NCI-H2081 treated with DMSO at 0.1 percent for 48 hours (cell line): Measurements from ENCODE around the gene HOXA6.

Source experiments
- DNase-seq: peaks from one replicate; lab custom pipeline; 2025; lab: John Stamatoyannopoulos, UW

HOXA6 gene

DNA sequence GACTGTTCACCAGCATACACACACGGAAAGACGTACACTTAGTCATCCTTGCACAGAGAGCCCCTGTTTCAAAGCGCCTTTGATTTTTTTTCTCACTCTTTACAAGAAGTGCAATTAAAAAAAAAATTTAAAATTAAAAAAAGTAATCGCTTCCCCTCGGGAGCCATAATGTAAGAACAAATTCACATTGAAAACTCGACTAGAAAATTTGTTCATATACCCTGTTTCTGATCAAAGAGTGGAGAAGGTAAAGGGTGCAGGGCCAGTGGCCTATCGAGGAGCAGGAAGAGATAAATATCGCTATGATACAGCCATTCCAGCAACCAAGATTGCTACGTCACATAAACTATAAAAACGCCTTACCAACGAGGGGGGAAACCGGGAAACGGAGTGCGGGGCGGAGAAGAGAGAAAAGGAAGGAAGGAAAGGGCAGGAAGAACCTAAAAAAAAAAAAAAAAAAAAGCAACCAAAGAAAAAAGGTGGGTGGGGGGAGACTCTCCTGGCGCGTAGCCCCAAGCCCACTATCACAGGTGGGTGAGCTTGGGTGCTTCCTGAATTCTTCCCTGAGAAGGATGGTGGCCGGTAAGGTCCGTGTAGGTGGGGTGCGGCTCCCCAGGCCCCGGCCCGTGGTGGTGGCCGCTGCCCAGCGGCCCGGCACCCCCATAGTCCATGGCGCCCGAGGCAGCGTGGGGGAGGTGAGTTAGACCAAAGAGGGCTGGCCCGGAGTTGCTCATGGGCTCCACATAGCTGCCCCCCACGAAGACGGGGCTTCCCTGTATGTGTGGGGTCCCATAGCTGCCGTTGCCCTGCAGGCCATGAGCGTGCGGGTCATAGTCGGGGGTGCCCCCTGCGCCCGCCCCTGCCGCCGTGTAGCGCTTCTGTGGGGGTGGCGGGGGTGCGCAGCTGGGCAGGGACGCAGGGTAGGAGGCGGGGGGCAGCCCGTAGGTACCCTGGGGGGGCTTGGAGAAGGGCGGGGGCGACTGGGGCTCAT, 39.9 kb downstream of the HOXA6 start:
- DNase-seq: no peak

DNA sequence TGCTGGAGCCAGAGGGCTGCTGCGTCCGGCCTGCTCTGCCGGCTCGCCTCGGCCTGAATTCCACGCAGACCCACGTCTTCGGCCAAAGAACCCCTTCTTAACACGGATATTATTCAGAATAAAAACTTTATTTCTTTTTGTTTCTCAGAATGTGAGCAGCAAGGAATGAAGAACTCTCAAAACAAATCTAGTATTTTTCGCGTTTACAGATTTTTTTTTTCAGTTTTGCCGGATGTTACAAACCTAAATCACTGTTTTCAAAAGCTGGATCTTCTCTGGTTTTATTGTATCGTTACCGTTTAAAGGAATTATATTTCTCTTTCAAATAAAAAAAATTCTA, 40.7 kb downstream of the HOXA6 start:
- DNase-seq: no peak

DNA sequence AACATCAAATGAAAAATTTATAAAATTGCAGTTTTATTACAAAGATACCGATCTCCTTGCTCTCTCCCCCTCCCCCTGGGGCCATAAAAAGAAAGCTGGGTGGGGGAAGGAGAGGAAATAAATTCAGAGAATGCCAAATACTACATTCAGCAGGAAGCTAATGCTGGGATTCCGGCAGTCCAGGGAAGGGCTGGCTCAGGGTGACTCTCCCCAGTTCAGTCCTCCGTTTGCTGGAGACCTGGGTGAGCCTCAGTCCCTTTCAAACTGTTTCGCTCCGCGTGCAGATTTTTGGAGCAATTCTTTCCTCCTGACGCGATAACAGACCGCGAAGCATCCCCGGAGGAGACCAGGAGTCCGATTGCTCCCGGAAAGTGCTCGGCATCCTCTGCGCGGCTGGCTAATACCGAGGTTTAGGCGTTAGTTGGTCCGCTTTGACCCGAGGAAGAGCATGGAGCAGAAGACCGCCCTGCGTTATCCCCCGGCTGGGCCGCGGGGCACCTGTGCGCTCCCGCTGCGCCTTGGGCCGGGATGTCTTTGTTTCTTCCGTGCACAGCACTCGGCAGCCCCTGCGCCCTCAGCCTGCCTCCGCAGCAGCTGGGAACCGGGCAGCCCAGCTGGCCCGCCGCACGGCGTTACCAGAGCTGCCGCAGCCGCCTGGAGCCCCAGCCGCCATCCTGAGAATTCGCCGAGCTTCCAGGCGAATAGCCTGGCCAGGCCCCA, 41.2 kb downstream of the HOXA6 start:
- no peak for DNase-seq

DNA sequence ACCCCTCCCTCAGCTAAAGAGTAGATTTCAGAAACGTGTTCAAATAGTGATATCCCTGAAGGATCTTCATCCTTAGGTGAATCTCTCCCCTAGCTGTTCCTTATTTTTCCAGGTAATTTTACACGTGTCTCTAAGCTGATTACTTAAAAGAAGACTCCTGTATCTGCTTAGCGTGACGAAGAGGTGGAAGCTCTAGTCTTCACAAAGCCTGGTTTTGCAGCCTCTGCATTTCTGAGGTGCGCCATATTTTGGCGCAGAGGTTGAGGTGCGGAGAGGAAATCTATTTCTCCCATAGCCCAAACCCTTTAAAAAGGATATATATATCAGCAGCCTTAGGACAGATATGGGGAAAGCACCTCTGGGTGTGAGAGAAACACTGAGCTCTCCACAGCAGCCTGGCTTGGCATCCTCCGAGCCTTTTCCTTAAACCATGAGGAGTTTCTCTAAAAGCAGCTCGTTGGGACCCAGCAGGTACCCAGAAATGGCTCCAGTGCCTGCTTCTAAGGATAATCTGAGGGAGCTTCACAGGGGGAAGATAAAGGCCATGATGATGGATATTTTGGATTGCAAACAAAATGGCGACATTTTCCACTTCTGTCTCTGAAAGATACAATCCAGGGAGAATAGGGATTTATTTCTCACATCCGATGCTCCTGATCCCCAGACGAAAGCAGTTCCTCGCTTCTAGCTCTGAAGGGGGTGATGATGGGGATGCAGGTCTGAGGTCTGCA, 42.1 kb downstream of the HOXA6 start:
- DNase-seq: no peak

DNA sequence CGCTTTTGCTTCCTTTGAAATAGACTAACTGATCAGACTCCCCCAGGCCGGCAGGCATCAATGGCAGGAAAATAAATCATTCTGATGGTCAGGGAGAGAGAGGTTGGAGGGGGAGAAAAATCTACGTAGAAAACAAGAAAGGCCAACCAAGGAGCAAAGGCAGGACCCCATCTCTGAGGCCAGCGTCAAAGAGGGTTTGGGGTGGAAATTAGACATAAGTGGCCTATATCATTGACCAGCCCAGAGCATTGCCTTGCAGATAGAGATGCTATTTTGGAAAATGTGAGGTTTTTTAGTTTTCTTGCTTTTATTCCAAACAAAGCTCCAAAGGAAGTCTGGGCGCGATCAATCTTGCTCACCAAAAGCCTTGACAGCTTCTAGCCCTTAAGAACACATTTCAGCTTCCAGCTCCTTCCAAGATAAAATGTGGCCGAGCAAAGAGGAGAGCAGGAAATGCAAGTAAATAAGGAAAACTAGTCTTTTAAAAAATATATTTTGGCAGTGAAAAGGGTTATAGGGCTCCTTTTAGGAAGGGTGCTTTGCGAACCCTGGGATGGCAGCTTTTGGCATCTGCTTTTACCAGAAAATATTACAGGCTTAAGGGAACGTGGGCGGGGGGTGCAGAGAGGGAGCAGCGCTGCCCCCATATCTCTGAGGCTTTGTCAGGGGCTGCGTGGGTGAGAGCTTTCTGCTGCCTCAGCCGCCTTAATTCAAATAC, 43.1 kb downstream of the HOXA6 start:
- no peak for DNase-seq

DNA sequence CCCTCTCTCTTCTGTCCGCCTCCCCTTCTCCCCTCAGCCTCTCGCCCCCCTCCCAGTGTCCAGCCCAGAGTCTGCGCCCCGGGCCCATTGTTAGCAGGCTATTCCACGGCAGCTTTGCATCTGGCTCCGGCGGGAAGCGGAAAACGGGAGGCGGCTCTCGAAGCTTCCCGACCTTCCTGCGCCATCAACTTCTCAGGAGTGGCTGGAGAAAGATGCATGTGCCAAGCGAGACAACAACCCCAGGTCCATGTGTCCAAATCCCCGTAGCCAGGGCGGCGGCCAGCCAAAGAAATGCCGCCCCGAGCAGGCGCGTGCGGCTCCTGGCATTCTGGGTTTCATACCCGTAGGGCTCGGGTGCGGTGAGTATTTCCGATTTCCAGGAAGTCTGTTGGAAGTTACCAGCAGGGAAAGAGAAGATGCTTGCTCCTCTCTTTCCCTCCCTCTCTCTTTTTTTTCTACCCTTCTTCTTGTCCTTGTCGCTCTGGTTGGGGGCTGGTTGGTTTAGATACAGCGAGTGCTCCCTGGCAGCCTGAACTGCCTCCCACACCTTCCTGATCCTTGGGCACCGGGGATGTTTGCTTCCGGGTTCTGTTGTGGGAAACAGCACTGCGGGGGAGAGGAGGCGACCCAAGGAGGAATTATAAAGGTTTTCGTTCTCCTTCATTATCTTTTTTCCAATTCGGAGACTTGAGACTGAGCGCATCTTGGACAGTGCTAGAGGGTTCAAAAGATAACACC, 43.9 kb downstream of the HOXA6 start:
- DNase-seq: no peak

DNA sequence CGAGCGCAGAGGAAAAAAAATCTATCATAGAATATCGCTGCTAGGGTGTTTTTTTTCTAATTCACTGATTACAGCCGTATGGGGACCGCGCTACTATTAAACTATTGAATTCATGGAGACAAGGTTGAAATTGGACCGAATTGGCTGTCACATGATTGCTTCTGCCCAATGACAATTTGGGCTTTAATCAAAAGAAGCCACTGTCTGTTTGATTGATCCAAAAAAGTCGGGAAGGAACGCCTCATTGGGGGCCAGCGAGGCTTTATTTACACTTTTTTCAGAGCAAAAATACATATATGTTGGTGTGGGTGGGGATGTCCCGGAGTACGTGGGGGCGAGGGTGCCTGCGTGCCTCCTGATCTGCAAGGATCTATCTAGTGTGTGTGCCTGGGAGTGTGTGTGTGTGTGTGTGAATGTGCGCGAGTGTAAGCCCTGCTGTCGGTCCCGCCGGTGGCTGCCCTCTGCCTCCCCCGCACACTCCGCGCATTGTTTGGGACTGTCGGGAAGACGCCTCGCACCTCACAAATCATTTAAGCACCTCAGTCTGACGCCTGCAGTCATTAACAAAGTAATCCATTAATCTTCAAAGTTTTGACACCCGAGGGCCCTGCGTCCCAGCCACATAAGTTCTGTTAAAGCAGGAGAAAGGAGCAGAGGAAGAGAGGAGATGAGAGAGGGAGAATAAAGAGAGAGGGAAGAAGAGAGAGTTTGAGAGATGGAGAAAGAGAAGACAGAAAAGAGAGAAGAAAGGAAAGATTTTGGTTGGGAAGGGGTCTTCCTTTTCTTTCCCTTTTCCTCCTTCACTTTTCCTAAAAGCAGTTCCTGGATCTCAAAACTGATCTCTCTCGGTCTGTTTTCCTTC, 44.8 kb downstream of the HOXA6 start, which contains the start of gene HOXA2:
Gene HOXA2 (minus strand): TSS at position 103 of the 862 bp plus-strand sequence. CDS start 183 bp downstream, outside the sequence.
- DNase-seq: no peak

DNA sequence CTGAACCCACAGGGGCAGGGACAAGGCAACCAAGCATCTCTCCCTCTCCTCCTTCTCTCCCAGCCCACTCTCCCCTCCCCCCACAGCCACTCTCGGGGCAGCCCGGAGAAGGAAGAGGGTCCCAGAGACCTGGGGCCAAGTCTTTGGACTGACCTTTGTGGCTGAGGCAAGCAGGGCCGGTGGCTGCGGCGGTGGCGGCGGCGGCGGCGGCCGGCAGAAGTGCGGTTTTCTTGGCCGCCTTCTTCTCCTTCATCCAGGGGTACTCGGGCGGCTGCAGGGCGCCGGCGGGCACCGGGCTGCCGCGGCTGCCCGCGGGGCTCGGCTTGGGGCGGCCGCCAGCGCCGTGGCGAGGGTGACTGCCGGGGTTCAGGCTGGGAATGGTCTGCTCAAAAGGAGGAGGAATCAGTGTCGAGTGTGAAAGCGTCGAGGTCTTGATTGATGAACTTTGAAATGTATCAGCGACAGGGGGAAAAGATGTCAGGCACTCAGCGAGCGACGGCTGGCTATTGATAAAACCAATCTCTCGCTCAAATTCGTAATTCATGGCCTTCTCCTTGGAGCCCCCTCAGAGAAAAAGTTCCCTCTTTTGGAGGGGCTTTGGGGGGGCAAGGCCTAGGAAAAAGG, 45.5 kb downstream of the HOXA6 start:
- DNase-seq: no peak

DNA sequence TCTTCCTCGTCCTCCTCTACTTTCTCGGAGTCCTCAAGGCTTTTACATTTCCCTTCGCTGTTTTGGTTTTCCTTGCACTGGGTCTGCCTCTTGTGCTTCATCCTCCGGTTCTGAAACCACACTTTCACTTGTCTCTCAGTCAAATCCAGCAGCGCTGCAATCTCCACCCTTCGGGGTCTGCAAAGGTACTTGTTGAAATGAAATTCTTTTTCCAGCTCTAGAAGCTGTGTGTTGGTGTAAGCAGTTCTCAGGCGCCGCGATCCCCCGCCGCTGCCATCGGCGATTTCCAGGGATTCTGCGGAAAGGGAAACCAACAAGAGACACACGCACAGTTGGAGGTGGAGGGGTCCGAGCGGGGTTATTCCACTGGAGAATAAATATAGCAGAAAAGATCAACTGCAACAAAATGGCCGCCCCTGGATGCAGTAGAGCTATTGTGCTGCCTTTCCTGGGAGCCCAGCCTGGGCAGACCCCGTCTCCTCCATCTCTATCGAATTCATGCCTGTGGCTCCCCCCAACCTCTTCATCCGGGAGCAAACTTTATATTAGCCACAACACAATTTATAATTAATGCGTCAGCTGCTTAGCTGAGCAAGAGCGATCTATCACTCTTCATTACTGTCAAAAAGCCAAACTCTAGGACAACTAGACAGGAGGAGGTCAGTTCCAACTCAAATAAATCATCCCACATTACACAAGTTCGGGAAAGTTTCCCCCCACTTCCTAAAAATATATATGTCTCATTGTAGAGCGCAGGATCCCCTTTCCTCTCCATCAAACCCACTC, 46.2 kb downstream of the HOXA6 start:
- no peak for DNase-seq

DNA sequence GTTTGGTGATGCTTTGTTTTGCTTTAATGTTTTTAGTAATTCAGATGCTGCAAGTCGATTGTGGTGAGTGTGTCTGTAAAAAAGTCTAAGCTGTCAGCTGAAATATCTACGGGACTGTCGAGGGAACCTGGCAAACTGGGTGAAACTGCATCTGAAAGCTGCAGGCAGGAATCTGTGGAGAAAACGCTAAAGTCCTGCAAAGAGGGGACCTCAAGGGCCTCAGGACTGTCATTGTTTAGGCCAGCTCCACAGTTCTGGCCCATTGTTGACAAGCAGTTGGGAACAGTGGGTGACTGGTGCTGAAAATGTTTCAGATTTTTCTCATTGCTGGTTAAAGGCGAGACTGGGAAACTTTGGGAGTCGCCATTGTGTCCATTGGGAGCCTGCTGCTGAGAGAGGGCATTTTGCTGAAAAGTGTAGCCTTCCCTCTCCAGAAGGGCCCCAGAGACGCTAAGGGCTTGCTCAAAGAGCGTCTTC, 46.8 kb downstream of the HOXA6 start:
- no peak for DNase-seq

DNA sequence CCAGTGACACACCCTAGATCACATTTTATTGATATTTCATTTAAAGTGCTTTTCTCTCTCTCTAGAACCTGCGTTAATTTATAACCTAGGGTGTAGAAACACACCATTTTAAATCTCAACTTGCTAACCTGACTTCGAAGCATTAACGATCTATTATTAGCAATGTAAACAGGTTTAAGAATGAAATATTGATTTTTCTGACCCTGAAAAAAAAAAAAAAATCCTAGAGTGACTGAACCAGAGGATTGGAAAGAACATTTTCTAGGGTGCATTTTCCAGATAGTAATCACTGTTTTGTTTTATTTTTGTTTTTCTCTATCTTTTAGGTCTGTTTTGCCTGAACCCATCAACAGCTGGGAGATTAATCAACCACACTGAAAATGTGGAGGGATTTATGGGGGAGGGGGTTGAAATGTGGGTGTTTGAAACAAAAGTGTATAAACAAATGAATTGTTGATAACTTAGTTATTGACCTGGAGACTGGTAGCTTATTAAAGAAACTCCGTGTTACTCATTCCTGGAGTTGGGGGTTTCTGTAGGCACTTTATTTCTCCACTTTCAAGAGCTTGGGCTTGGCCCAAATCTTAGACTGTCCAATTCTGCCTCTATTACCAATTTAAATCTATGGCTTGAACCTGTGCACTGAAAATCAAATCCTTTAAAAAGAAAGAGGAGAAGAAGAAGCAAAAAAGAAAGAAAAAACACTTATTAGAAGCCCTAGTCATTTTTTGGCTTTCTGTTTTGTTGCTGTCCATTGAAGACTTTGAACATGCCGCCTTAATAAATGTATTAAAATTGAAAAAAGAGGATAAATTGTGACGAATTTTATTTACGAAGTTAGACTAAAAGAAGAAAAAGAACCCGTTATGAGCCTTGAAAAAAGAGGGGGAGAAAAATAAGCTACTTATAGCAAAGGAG, 47.9 kb downstream of the HOXA6 start:
- no peak for DNase-seq

DNA sequence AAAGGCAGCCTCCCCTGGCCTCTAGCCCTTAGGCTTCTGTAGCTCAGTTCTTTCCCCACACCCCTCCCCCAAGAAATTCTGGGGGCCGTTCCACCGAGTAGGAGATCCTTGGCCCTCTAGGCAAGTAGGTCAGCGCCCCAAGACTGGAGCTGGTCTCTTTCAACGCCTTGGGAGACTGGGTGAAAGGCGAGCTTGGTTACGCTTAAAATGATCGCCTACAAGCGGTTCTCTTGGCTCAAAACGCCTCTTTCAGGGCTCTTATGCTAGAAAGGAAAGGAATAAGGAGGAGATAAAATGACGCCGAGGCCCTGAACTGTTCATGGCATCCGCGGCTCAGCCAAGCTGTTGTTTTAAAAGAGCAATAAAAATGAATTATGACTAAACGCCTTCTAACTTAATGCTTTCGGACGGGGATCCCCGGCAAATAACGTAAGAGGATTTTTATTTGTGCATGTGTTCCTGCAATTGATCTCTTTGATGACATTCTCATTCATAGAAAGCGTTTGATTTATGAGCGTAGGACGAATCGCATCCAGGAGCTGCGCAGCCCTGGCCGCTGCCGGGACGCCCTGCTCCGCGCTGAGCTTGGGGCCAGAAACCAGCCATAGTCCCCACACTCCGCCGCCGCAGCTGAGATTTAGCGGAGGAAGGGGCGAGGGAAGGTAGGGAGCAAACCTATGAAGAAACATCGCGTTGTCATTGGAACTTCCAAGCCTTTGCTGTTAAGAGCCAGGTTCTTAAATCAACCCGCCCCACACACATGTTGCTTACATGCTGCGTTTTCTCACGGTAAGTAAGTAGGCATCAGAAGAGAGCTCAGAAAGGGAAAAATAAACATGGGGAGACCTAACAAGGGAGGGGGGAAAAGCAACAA, 48.8 kb downstream of the HOXA6 start:
- no peak for DNase-seq

DNA sequence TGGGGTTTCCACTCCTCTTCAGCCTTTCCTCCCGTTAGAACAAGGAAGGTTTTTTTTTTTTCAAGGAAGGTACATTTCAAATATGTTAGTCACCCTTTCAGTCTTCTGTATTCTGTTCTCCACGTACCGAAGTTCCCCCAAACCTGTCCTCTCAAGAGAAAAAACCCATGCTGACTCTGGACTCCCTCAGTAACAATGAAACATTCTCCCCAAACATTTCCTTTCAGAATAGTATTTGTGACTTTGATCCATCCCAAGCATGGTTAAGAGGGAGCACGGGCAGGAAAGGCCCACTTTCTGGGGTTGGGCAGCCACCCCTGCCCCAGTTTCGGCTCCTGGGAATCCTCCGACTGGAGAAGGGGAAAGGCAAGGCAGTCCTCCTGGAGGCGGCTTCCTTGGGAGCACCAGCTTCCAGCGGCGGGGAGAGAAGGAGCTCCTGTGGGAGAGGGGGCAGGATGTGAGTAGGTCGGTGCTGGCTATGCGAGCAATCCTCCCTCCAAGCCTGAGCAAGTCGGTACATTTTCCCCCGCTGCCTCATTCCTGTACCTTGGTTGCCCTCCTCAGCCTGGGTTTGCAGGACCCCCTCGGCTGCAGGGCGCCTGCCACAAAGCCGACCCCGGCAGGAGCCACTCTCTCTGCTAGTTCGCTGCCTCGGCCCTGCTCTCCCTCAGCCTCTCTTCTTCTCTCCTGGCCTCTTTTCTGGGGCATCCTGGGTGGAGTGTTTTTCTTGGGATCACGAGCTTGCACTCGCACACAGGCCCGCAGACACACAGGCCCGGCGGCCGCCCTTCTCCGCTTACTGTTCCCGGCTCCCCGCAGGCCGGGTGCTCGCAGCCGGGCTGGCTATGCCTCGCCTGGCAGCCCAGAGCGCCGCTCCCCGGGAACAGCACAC, 49.6 kb downstream of the HOXA6 start:
- DNase-seq: no peak

DNA sequence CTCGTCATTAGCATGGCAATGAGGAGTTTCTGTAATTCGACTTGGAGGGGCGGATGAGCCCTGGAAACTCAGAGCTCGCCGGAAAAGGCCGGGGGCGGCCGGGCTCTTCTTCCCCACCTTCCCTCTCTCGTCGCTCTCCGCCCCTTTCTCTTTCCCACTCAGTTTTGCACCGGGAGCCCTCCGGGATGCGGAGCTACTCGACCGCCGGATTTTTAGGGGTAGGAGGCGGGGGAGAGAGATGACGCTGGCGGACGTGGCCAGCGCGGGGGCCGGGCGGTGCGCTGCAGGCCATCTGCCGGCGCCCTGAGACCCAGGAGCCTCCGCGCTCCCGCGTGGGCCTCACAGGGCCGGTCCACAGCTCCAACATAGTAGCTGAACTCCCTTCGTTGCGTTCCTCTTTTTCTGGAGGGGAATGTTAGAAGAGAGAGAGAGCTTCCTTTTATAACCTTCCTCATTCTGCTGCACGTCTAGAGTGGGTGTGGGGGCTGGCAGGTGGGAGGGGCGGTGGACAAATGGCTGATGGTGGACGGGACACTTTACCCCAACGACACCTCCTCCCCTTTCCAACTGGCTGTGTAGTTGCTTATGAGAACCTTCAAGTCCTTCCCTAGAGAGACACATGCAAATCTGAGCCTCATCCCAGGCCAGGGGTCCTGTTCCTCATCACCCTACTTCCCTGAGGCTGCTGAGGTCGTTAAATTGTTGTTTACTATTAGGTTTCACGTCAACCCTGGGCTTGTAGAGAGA, 50.6 kb downstream of the HOXA6 start:
- DNase-seq: no peak
